B cell (primary cell): ENCODE measurements around the gene POLN. TPM values are rescaled to one million over a fixed set of nuclear protein-coding genes. Genes with fewer than 3 reads are reported as not detected.

Experiments used
- ATAC-seq: fragments of 200-7000 bp; cut with Tn5 transposase; one replicate; pipeline ENCODE4 v1.10.0; 2021; ENCODE audit warnings: low read depth, mild to moderate bottlenecking, moderate number of reproducible peaks, moderate library complexity
- CTCF ChIA-PET: fragments of 350-600 bp; sonication (Branson Sonifier 250); formaldehyde crosslinking; loops from one replicate; lab custom pipeline; 2021; ENCODE audit warnings: antibody characterized with exemption, inconsistent platforms; lab: Charles Lee
- POLR2A ChIA-PET: fragments of 350-600 bp; sonication (Branson Sonifier 250); formaldehyde crosslinking; loops from one replicate; lab custom pipeline; 2021; ENCODE audit warnings: antibody characterized with exemption; lab: Charles Lee
- DNase-seq: peaks from one replicate; pipeline ENCODE4 v3.0.0; 2013
- H2AFZ ChIP-seq: 2 replicates; pipeline ENCODE4 v1.6.1; 2012; ENCODE audit warnings: mild to moderate bottlenecking, low read depth, low read length; ENCODE audit not compliant: insufficient read depth, poor library complexity, severe bottlenecking
- H3K27ac ChIP-seq, 2 donors: 1 replicate in 1 of 2; 2 replicates in 1 of 2; pipeline ENCODE4 v1.5.1; 2012 to 2013; ENCODE audit warnings: low read length in 2 of 2, mild to moderate bottlenecking in 2 of 2, moderate library complexity in 1 of 2
- H3K27me3 ChIP-seq, 4 experiments: fragments of 200-600 bp in 1 of 4; sonication (generic) in 1 of 4; replicated peaks in 1 of 4; 1 replicate in 2 of 4; 2 replicates in 2 of 4; pipeline versions ENCODE4 v1.6.1 to v1.7.0; 2013 to 2016; ENCODE audit warnings: low read length in 3 of 4, mild to moderate bottlenecking in 2 of 4, mixed read lengths in 1 of 4, moderate library complexity in 1 of 4; ENCODE audit not compliant: insufficient read depth in 4 of 4, control insufficient read depth in 3 of 4; ENCODE audit errors: control extremely low read depth in 1 of 4
- H3K36me3 ChIP-seq, 2 experiments: replicated peaks in 1 of 2; 1 replicate in 1 of 2; 2 replicates in 1 of 2; pipeline versions ENCODE4 v1.6.1 to v1.7.1; 2013; ENCODE audit warnings: low read length in 1 of 2; ENCODE audit not compliant: insufficient read depth in 2 of 2, control insufficient read depth in 1 of 2; ENCODE audit errors: control extremely low read depth in 1 of 2, extremely low read depth in 1 of 2
- H3K4me1 ChIP-seq, 2 donors: fragments of 200-600 bp in 1 of 2; sonication (generic) in 1 of 2; 1 replicate in 1 of 2; 2 replicates in 1 of 2; pipeline versions ENCODE4 v1.5.1 to v1.6.1; 2013 to 2017; ENCODE audit warnings: low read length in 2 of 2; ENCODE audit not compliant: control insufficient read depth in 2 of 2, insufficient read depth in 2 of 2
- H3K4me2 ChIP-seq: replicated peaks from 2 replicates; pipeline ENCODE3; 2012; ENCODE audit warnings: mild to moderate bottlenecking, low read depth, low read length; ENCODE audit not compliant: poor library complexity, severe bottlenecking
- H3K4me3 ChIP-seq, 5 experiments: fragments of 200-600 bp in 1 of 5; sonication (generic) in 1 of 5; 1 replicate in 3 of 5; 2 replicates in 2 of 5; pipeline versions ENCODE4 v1.5.1 to v1.7.0; 2011 to 2016; ENCODE audit warnings: low read length in 4 of 5, mild to moderate bottlenecking in 4 of 5, low read depth in 2 of 5, control low read depth in 1 of 5, moderate library complexity in 1 of 5; ENCODE audit not compliant: insufficient read depth in 1 of 5; ENCODE audit errors: control extremely low read depth in 1 of 5, extremely low read depth in 1 of 5
- H3K79me2 ChIP-seq: fragments of 200-600 bp; sonication (generic); one replicate; pipeline ENCODE4 v1.6.0; 2016; ENCODE audit warnings: low read length; ENCODE audit not compliant: control insufficient read depth, insufficient read depth
- H3K9ac ChIP-seq: fragments of 200-600 bp; sonication (generic); 2 replicates; pipeline ENCODE4 v1.6.1; 2017; ENCODE audit warnings: mild to moderate bottlenecking, low read length, moderate library complexity
- H3K9me3 ChIP-seq, 3 donors: one replicate each; pipeline versions ENCODE4 v1.6.1 to v1.7.1; 2013; ENCODE audit warnings: low read length in 2 of 3; ENCODE audit not compliant: control insufficient read depth in 2 of 3, insufficient read depth in 1 of 3; ENCODE audit errors: control extremely low read depth in 1 of 3
- H4K20me1 ChIP-seq: 2 replicates; pipeline ENCODE4 v1.6.0; 2012; ENCODE audit warnings: mild to moderate bottlenecking, low read length; ENCODE audit not compliant: insufficient read depth, control insufficient read depth, poor library complexity, severe bottlenecking
- H3K27ac Mint-ChIP-seq: one replicate; pipeline ENCODE4 v1.8.0; 2021; ENCODE audit warnings: mixed read lengths
- H3K27me3 Mint-ChIP-seq: one replicate; pipeline ENCODE4 v1.8.0; 2021; ENCODE audit warnings: mixed read lengths
- H3K4me1 Mint-ChIP-seq: one replicate; pipeline ENCODE4 v1.8.0; 2021; ENCODE audit warnings: mixed read lengths
- H3K4me3 Mint-ChIP-seq: one replicate; pipeline ENCODE4 v1.8.0; 2021; ENCODE audit warnings: mixed read lengths
- H3K9me3 Mint-ChIP-seq: one replicate; pipeline ENCODE4 v1.8.0; 2022; ENCODE audit warnings: mixed read lengths; ENCODE audit not compliant: insufficient read depth
- CTCF ChIP-seq: fragments of 200-600 bp; IDR thresholded peaks from one replicate; pipeline ENCODE4 v1.8.0; 2022; ENCODE audit warnings: antibody characterized with exemption, mild to moderate bottlenecking
- EZH2 ChIP-seq: IDR thresholded peaks from 2 replicates; pipeline ENCODE4 v1.6.1; 2012; ENCODE audit warnings: borderline replicate concordance, low read depth, mild to moderate bottlenecking, moderate library complexity, low read length; ENCODE audit not compliant: insufficient read depth, poor library complexity, severe bottlenecking
- WGBS: methylation state at CpG from one replicate; pipeline ENCODE4 v1.1.5; 2013; ENCODE audit warnings: missing lambda C conversion rate; ENCODE audit not compliant: insufficient coverage; 5-methylcytosine and 5-hydroxymethylcytosine counted together
- intact Hi-C: fragments of 100-400 bp; cut with micrococcal nuclease; formaldehyde crosslinking; loops from one replicate; pipeline ENCODE4 v1.10.0; 2022
- polyA plus RNA-seq: library from polyadenylated mRNA; depleted of rRNA; stranded (reverse); fragments of >200 nt; gene quantifications from 2 replicates; pipeline ENCODE4 v1.2.3, GENCODE V29; 2012
- total RNA-seq, 2 donors: library from RNA; stranded (reverse); fragments of 120-200 nt in 1 of 2; gene quantifications; 1 replicate in 1 of 2; 2 replicates in 1 of 2; pipeline versions ENCODE4 v1.2.3 to v1.2.4, GENCODE V29; 2013 to 2022

The POLN gene
- total and polyA plus RNA-seq, 2 donors (not counting 1 experiment from before 2014, with no cell fraction given): 0.73 to 1.5 TPM

- Histone ChIP-seq H4K20me1 (no peaks in the 10 kb centered on the region), H3K9me3 (no peaks in the 10 kb centered on the region), H2AFZ (no peak overlapping the region), H3K79me2 (no peaks in the 10 kb centered on the region), H3K27ac (no peak overlapping the region), H3K4me1 (no peaks in the 10 kb centered on the region), H3K27me3 (peaks cover 0 to 6% (median 0%) of the 10 kb centered on the region in 4 experiments), H3K4me3 (no peak overlapping the region), H3K9ac (no peak overlapping the region), H3K36me3 (no peaks in the 10 kb centered on the region), H3K4me2 (no peak overlapping the region)
- Mint-ChIP-seq H3K27ac (no peak overlapping the region), H3K4me1 (no peaks in the 10 kb centered on the region), H3K9me3 (no peaks in the 10 kb centered on the region), H3K27me3 (no peaks in the 10 kb centered on the region), H3K4me3 (no peak overlapping the region)
- ATAC-seq (no peak), DNase-seq (no peak)
- no peak for TF ChIP-seq CTCF
- TF ChIP-seq EZH2: no peak
- POLR2A ChIA-PET: no interaction called here
- intact Hi-C loops: no loop called here
- CTCF ChIA-PET: no interaction called here
- WGBS: 96% methylated on average over 35 of the region's 53 CpGs
Measured at GRCh38 chr4:2063557-2064275, 178.2 kb downstream of the POLN start.

GRCh38 chr4:2062808-2063524 lies 179.0 kb downstream of the POLN start:
- Mint-ChIP-seq H3K9me3 (no peaks in the 10 kb centered on the region), H3K4me3 (no peak overlapping the region), H3K27ac (no peak overlapping the region), H3K27me3 (no peaks in the 10 kb centered on the region), H3K4me1 (no peaks in the 10 kb centered on the region)
- Histone ChIP-seq H3K4me2 (no peak overlapping the region), H3K4me3 (no peak overlapping the region), H4K20me1 (no peaks in the 10 kb centered on the region), H3K9ac (no peak overlapping the region), H3K4me1 (peaks cover 3 to 4% of the 10 kb centered on the region in 2 donors), H2AFZ (no peak overlapping the region), H3K27ac (no peak overlapping the region), H3K79me2 (no peaks in the 10 kb centered on the region), H3K36me3 (no peaks in the 10 kb centered on the region), H3K9me3 (no peaks in the 10 kb centered on the region), H3K27me3 (peaks cover 0 to 6% (median 2%) of the 10 kb centered on the region in 4 experiments)
- ChIA-PET CTCF (no interaction called here), POLR2A (no interaction called here)
- WGBS: 88% methylated on average over 10 of the region's 16 CpGs
- no peak for TF ChIP-seq CTCF
- no peak for DNase-seq
- no peak for ATAC-seq
- intact Hi-C loops: no loop called here
